Body of pancreas (tissue), 4 donors: ENCODE results near the gene COL18A1.

Experiments used
- POLR2A ChIP-seq, 3 donors: fragments of 450-650 bp; IDR thresholded peaks; one replicate each; pipeline ENCODE4 v1.6.1; 2016; ENCODE audit warnings: antibody characterized with exemption in 3 of 3, mild to moderate bottlenecking in 2 of 3
- TF ChIP-seq, protein P1 (sequence below), 7 experiments: fragments of 450-650 bp in 4 of 7; fragments of 200-600 bp in 3 of 7; sonication (generic) in 3 of 7; IDR thresholded peaks; one replicate each; pipeline ENCODE4 v1.5.1; 2016 to 2019; ENCODE audit warnings: antibody characterized with exemption in 7 of 7

DNA sequence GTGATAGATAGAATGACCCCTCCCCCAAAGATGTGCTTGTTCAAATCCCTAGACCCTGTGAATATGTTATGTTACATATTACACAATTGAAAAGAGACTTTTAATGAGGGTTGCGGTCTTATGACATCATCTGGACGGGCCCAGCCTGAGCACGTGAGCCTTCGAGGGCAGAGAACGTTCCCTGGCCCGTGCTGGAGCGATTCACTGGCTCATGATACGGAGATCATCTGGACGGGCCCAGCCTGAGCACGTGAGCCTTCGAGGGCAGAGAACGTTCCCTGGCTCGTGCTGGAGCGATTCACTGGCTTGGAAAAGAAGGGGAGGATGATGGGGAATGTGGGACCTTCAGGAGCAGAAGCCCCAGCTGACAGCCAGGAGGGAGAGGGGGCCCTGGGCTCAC is 34.4 kb upstream of the COL18A1 start:
- TF ChIP-seq, protein P1, sequence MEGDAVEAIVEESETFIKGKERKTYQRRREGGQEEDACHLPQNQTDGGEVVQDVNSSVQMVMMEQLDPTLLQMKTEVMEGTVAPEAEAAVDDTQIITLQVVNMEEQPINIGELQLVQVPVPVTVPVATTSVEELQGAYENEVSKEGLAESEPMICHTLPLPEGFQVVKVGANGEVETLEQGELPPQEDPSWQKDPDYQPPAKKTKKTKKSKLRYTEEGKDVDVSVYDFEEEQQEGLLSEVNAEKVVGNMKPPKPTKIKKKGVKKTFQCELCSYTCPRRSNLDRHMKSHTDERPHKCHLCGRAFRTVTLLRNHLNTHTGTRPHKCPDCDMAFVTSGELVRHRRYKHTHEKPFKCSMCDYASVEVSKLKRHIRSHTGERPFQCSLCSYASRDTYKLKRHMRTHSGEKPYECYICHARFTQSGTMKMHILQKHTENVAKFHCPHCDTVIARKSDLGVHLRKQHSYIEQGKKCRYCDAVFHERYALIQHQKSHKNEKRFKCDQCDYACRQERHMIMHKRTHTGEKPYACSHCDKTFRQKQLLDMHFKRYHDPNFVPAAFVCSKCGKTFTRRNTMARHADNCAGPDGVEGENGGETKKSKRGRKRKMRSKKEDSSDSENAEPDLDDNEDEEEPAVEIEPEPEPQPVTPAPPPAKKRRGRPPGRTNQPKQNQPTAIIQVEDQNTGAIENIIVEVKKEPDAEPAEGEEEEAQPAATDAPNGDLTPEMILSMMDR (IDR thresholded peaks at IDR 0.05): no peak
- no peak for TF ChIP-seq POLR2A (IDR thresholded peaks at IDR 0.05)
